ENCODE data around the gene SLC23A3. TPM values are rescaled to one million over a fixed set of nuclear protein-coding genes. Genes with fewer than 3 reads are reported as not detected.

The SLC23A3 gene
- polyA plus RNA-seq, 3 donors, result 1.1 TPM; not detected in 2

DNA sequence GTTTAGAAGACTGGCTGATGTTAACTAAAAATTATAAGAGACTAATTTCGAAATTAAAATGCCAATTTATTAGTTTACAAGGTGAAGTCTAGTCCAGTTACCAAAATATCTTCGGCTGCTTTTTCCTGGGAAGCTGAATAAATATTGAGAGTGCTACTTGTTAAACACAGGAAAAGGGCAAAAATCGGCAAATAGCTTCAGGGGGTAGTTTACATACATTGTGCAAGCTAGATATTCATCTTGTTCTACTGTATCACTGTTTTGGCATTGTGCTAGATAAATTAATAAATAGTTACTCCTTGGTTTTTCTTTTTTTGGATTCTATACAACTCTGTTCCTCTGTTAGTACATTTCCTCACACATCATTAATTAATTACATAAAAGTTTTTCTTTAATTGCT lies 38.5 kb downstream of the SLC23A3 start:
- WGBS (ENCODE audit: insufficient coverage), result no CpG with 5 or more reads among the region's 3 CpGs
- H3K9me3 ChIP-seq (replicated peaks in 1 of 2; ENCODE audit: control insufficient read depth in 1 of 2, insufficient read depth in 1 of 2, low read length in 2 of 2), result no peaks in the 10 kb centered on the region

DNA sequence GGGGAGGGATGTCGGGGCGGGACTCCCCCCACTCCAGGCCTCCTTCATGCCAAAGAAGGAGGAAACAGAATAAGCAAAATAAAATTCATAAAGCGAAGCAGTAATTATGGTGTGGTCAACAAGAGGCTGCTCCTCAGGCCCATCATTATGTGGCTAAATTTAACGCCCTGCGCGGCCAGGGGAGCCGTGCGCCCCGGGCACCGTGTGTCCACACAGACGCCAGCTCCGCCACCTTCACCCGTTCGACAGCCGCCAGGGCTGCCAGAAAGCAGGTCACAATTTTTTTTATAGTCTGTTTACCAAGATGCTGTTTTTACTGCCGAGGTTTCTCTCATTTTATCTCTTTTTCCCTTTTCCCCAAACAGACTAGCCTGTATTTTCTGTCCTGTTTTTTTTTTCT lies 40.2 kb downstream of the SLC23A3 start:
- Histone ChIP-seq H3K27me3 (ENCODE audit: control insufficient read depth in 2 of 2, insufficient read depth in 2 of 2, low read length in 2 of 2) (no peaks in the 10 kb centered on the region), H3K4me1 (ENCODE audit: control insufficient read depth in 1 of 2, insufficient read depth in 2 of 2, low read length in 2 of 2) (no peaks in the 10 kb centered on the region), H3K9ac (ENCODE audit: insufficient read depth, low read length, poor library complexity, severe bottlenecking) (no peak overlapping the region), H3K4me2 (replicated peaks; ENCODE audit: extremely low read depth, low read length, poor library complexity, severe bottlenecking) (no peak overlapping the region), H3K36me3 (replicated peaks in 1 of 2; ENCODE audit: control insufficient read depth in 1 of 2, insufficient read depth in 2 of 2, low read length in 2 of 2) (no peaks in the 10 kb centered on the region), H2AFZ (ENCODE audit: insufficient read depth, low read depth, low read length, poor library complexity, severe bottlenecking) (no peak overlapping the region), H4K20me1 (ENCODE audit: insufficient read depth, low read length) (peaks cover 30% of the 10 kb centered on the region), H3K79me2 (ENCODE audit: insufficient read depth, low read length) (no peaks in the 10 kb centered on the region), H3K27ac (ENCODE audit: low read depth in 1 of 2, low read length in 2 of 2) (no peak overlapping the region), H3K9me3 (replicated peaks in 1 of 2; ENCODE audit: control insufficient read depth in 1 of 2, insufficient read depth in 1 of 2, low read length in 2 of 2) (no peaks in the 10 kb centered on the region), H3K4me3 (replicated peaks in 1 of 3; ENCODE audit: low read depth in 2 of 3, low read length in 3 of 3) (no peak overlapping the region)
- no peak overlapping the region for H3K27ac Mint-ChIP-seq
- H3K36me3 Mint-ChIP-seq, result peaks cover 18 to 33% of the 10 kb centered on the region in 2 donors
- no peak overlapping the region for H3K4me3 Mint-ChIP-seq
- peaks cover 12% of the 10 kb centered on the region for H3K4me1 Mint-ChIP-seq
- intact Hi-C loops (cut with micrococcal nuclease), result no loop called here
- no peak for DNase-seq
- peaks cover 0 to 2% (median 0%) of the 10 kb centered on the region in 7 donors for H3K9me3 Mint-ChIP-seq
- H3K27me3 Mint-ChIP-seq (ENCODE audit: low read depth in 3 of 3), result peaks cover 1 to 3% (median 2%) of the 10 kb centered on the region in 3 donors
- WGBS (ENCODE audit: insufficient coverage), result 93% methylated on average over 7 of the region's 16 CpGs
- TF ChIP-seq CTCF (IDR thresholded peaks at IDR 0.05), result no peak

More for the DNA sequence above, 38.5 kb downstream of the SLC23A3 start:
- Histone ChIP-seq H2AFZ (ENCODE audit: insufficient read depth, low read depth, low read length, poor library complexity, severe bottlenecking) (no peak overlapping the region), H3K4me3 (replicated peaks in 1 of 3; ENCODE audit: low read depth in 2 of 3, low read length in 3 of 3) (no peak overlapping the region), H3K4me2 (replicated peaks; ENCODE audit: extremely low read depth, low read length, poor library complexity, severe bottlenecking) (no peak overlapping the region), H3K9ac (ENCODE audit: insufficient read depth, low read length, poor library complexity, severe bottlenecking) (no peak overlapping the region), H4K20me1 (ENCODE audit: insufficient read depth, low read length) (peaks cover 21% of the 10 kb centered on the region), H3K4me1 (ENCODE audit: control insufficient read depth in 1 of 2, insufficient read depth in 2 of 2, low read length in 2 of 2) (no peaks in the 10 kb centered on the region), H3K27ac (ENCODE audit: low read depth in 1 of 2, low read length in 2 of 2) (no peak overlapping the region), H3K27me3 (ENCODE audit: control insufficient read depth in 2 of 2, insufficient read depth in 2 of 2, low read length in 2 of 2) (no peaks in the 10 kb centered on the region), H3K79me2 (ENCODE audit: insufficient read depth, low read length) (no peaks in the 10 kb centered on the region), H3K36me3 (replicated peaks in 1 of 2; ENCODE audit: control insufficient read depth in 1 of 2, insufficient read depth in 2 of 2, low read length in 2 of 2) (no peaks in the 10 kb centered on the region)
- no peak for TF ChIP-seq CTCF (IDR thresholded peaks at IDR 0.05)
- intact Hi-C loops (cut with micrococcal nuclease), result no loop called here
- peaks cover 1 to 4% (median 2%) of the 10 kb centered on the region in 3 donors for H3K27me3 Mint-ChIP-seq (ENCODE audit: low read depth in 3 of 3)
- DNase-seq, result no peak
- H3K4me3 Mint-ChIP-seq, result no peak overlapping the region
- H3K27ac Mint-ChIP-seq, result no peak overlapping the region
- H3K36me3 Mint-ChIP-seq, result peaks cover 22 to 26% of the 10 kb centered on the region in 2 donors
- H3K9me3 Mint-ChIP-seq, result peaks cover 0 to 2% (median 0%) of the 10 kb centered on the region in 7 donors
- peaks cover 8% of the 10 kb centered on the region for H3K4me1 Mint-ChIP-seq
